Astrocyte (in vitro differentiated cells and primary cell): Measurements from ENCODE around the gene MICAL3.

ENCODE experiments used
- EZH2 ChIP-seq: IDR thresholded peaks from 2 replicates; pipeline ENCODE4 v1.6.1; 2012; ENCODE audit warnings: mild to moderate bottlenecking, low read length, inconsistent platforms; ENCODE audit not compliant: insufficient read depth
- TF ChIP-seq, protein P1 (sequence below): IDR thresholded peaks from 2 replicates; pipeline ENCODE4 v1.5.1; 2011; ENCODE audit warnings: low read depth, mild to moderate bottlenecking, inconsistent platforms, low read length, moderate library complexity; ENCODE audit not compliant: insufficient read depth

DNA sequence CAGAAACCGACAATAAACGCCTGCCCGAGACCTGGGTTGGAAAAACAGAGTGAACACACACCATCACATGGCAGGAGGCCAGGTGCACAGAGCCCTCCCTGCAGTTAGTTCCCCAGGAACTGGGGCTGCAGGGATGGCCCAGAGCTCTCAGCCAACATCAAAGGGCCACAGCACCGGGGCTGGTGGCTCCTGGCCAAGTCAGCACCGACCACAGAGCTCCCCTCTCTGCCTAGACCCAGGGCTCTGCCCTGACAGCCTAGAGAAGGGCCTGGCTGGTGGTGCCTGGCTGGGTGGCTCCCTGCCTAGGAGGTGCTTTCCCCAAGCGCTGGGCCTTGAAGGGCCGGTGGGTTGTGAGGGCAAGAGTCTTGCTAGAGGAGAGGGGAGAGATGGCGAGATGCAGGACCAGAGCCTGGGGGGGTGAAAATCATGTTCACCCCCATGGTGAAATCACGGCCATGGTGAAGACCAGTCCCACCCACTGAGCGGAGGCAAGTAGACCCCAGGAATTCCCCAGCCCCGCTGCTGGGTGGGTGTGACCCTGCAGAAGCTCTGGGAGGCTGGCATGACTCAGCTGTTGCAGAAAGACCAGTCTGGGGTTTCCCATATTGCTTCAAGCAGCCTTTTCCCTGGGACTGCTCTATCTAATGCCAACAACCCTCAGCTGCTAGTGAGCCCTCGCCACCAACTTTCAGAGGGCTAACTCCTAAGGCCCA lies 242.9 kb downstream of the MICAL3 start:
- TF ChIP-seq, protein P1, sequence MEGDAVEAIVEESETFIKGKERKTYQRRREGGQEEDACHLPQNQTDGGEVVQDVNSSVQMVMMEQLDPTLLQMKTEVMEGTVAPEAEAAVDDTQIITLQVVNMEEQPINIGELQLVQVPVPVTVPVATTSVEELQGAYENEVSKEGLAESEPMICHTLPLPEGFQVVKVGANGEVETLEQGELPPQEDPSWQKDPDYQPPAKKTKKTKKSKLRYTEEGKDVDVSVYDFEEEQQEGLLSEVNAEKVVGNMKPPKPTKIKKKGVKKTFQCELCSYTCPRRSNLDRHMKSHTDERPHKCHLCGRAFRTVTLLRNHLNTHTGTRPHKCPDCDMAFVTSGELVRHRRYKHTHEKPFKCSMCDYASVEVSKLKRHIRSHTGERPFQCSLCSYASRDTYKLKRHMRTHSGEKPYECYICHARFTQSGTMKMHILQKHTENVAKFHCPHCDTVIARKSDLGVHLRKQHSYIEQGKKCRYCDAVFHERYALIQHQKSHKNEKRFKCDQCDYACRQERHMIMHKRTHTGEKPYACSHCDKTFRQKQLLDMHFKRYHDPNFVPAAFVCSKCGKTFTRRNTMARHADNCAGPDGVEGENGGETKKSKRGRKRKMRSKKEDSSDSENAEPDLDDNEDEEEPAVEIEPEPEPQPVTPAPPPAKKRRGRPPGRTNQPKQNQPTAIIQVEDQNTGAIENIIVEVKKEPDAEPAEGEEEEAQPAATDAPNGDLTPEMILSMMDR, result no peak
- TF ChIP-seq EZH2, result no peak
